ENCODE data around the gene ADAP2.
A peak's percentile ranks its signal among the peaks of the same experiment; 100 is the strongest.
"Not testable (repeated sequence)": the region's sequence is repeated elsewhere in the genome, so short reads cannot be mapped to it uniquely, and the experiment has no call there.

ADAP2 gene

GRCh38 chr17:30921544-30922196, at the start of gene ADAP2:
ADAP2 (plus strand) TSS chr17:30921945; CDS start chr17:30922015, 70 bp downstream.
- no peak for DNase-seq

GRCh38 chr17:30886187-30886586, 35.6 kb upstream of the ADAP2 start:
- no peak for DNase-seq

- DNase-seq, result no peak
Observed at GRCh38 chr17:30894236-30894635, 27.5 kb upstream of the ADAP2 start.

- no peak for DNase-seq
Observed at GRCh38 chr17:30897311-30897710, 24.4 kb upstream of the ADAP2 start.

GRCh38 chr17:30905742-30906100, 16.0 kb upstream of the ADAP2 start:
- DNase-seq, result no peak

GRCh38 chr17:30906101-30906911, 15.4 kb upstream of the ADAP2 start, which contains the start of gene TEFM:
TEFM (minus strand) TSS chr17:30906238; CDS start chr17:30906198, 40 bp downstream.
- DNase-seq, result peak; percentile 80

- DNase-seq, result no peak
Observed at GRCh38 chr17:30908717-30909420, 12.9 kb upstream of the ADAP2 start.

- DNase-seq, result not testable (repeated sequence)
Observed at GRCh38 chr17:30910151-30910550, 11.6 kb upstream of the ADAP2 start.

GRCh38 chr17:30913955-30914354, 7.8 kb upstream of the ADAP2 start:
- DNase-seq, result no peak

GRCh38 chr17:30915833-30916611, 5.7 kb upstream of the ADAP2 start:
- DNase-seq, result no peak

GRCh38 chr17:30917050-30917449, 4.7 kb upstream of the ADAP2 start:
- DNase-seq, result no peak

- DNase-seq, result no peak
Observed at GRCh38 chr17:30920282-30920681, 1.5 kb upstream of the ADAP2 start.

- no peak for DNase-seq
Observed at GRCh38 chr17:30920683-30921543, 832 bp upstream of the ADAP2 start.

GRCh38 chr17:30922235-30923030, 688 bp downstream of the ADAP2 start:
- DNase-seq, result no peak

GRCh38 chr17:30924341-30924740, 2.6 kb downstream of the ADAP2 start:
- DNase-seq, result no peak

- no peak for DNase-seq
Observed at GRCh38 chr17:30926516-30926915, 4.8 kb downstream of the ADAP2 start.

GRCh38 chr17:30927756-30928155, 6.0 kb downstream of the ADAP2 start:
- no peak for DNase-seq

- no peak for DNase-seq
Observed at GRCh38 chr17:30928584-30928983, 6.8 kb downstream of the ADAP2 start.

GRCh38 chr17:30929081-30929633, 7.4 kb downstream of the ADAP2 start:
- DNase-seq, result no peak

- not testable (repeated sequence) for DNase-seq
Observed at GRCh38 chr17:30929861-30930260, 8.1 kb downstream of the ADAP2 start.

- no peak for DNase-seq
Observed at GRCh38 chr17:30930495-30930894, 8.8 kb downstream of the ADAP2 start.
